HG02678 (cell line): Measurements from ENCODE around the gene GPR15LG.

Experiments used
- ATAC-seq: cut with Tn5 transposase; IDR thresholded peaks from one replicate; pipeline ENCODE4 v1.9.1; 2021; ENCODE audit warnings: mild to moderate bottlenecking, moderate library complexity; ENCODE audit not compliant: unreplicated experiment

Gene GPR15LG

DNA sequence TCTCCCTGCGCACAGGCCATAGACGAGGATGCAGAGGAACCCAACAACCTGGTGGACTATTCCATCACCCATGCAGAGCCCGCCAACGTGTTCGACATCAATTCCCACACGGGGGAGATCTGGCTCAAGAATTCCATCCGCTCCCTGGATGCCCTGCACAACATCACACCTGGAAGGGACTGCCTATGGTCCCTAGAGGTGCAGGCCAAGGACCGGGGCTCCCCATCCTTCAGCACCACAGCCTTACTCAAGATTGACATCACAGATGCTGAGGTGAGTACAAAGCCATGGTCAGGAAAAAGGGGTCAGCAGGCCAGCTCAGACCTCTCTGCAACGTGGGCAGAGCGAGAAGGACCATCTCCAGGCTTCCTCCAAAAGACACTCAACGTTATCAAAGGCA, 39.5 kb downstream of the GPR15LG start:
- no peak for ATAC-seq

GRCh38 chr10:84214046-84214572, 40.5 kb downstream of the GPR15LG start:
- ATAC-seq: no peak

GRCh38 chr10:84214612-84215235, 41.1 kb downstream of the GPR15LG start:
- peak; percentile 83 for ATAC-seq

DNA sequence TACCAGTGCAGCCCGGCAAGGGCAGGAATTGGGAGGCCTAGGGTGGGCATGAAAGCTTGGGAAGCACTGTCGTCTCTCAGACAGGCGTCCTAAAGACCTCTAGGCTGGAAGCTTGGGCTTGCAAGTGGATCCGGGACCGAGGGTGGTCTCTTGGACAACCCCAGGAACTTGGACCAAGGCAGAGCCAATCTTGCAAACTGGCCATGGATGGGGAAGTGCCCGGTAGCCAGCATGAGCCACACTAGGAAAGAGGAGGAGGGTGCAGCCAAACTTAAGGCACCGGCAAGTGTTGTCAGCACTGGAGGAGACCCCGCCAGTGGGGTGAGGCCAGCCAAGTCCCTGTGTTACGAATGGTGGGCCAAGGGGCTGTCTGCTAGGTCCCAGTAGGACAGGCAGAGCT, 43.2 kb downstream of the GPR15LG start:
- ATAC-seq: no peak

DNA sequence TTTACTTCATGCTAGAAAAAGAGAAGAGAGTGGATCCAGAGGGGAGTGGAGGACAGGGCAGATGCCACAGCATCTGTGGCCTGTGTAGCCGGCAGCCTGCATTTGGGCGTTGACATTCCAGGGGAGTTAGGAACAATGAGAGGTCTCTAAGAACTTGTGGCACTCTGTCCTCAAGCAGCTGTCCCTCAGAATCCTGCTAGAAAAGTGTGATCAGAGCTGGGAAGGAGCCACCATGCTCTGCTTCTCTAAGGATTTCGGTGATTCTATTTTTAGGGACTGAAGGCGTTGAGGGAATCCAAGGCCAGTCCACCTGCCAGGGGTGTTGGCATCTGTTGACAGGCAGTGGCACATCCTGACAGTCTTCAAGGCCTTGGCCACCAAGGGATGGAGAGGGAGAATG, 44.1 kb downstream of the GPR15LG start:
- no peak for ATAC-seq

GRCh38 chr10:84221916-84222315, 48.3 kb downstream of the GPR15LG start:
- ATAC-seq: no peak

- ATAC-seq: no peak
These were observed 50.9 kb downstream of the GPR15LG start for GRCh38 chr10:84224411-84225028.

- ATAC-seq: no peak
These were observed 52.0 kb downstream of the GPR15LG start, which contains the start of gene LRIT2 for GRCh38 chr10:84225427-84226173. TSS of gene LRIT2 (minus strand) at chr10:84225544. CDS start at chr10:84225520, 24 bp downstream.

- ATAC-seq: no peak
These were observed 53.0 kb downstream of the GPR15LG start for GRCh38 chr10:84226616-84227015.

DNA sequence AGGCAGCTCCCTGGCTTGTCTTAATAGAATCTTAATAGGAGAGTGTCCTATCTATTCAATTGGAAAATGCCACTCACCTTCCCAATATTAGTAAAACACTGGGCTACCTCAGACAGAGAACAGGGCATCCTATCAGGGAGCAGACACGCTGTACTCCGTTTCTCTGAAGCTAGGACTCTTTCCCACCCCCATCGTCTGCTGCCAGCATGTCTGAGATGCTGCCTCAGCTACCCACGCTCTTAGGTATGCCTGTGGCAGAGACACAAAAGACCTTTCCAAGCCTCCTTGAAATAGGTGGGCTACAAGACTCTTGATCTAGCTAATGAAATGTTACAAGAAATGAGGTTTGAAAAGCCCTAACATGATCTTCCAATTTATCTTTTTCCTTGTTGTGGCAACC, 54.2 kb downstream of the GPR15LG start:
- ATAC-seq: no peak

- no peak for ATAC-seq
These were observed 56.8 kb downstream of the GPR15LG start for GRCh38 chr10:84230359-84230758.

DNA sequence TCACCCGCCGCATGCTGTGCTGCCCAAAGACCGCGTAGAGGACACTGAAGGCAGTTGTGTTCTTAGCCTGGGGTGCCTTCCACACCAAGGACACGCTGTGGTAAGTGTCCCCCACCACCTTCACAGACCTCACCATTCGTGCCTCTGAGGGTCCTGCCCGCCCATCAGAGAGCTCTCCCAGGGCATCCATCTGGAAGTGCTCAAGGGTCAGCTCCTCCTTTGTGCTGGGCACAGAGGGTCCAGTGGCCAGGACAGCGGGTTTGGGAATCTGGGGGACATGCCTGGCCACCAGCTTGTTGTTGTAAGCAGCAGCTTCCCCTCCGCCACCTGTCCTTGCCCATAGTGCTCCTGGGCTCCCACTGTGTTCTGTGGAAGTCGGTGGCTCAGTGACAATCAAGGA, 58.8 kb downstream of the GPR15LG start:
- ATAC-seq: no peak

DNA sequence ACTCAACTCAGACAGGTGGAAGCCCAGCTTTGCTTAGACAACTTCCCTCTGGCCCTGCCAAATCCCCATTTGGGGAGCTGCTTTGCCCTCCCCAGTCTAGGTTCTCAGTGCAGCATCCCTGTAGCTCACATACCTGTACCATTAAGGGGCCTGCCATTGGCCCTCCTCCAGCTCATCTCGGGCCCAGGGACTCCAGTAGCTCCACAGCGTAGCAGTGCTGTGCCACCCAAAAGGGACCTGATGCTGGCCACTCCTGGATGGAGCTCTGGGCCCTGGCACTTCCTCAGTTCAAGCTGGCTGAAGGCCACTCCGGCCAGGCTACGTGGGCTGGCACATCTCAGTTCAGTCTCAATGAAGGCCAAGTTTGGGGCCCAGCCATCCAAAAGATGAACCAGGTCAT, 60.3 kb downstream of the GPR15LG start:
- no peak for ATAC-seq

DNA sequence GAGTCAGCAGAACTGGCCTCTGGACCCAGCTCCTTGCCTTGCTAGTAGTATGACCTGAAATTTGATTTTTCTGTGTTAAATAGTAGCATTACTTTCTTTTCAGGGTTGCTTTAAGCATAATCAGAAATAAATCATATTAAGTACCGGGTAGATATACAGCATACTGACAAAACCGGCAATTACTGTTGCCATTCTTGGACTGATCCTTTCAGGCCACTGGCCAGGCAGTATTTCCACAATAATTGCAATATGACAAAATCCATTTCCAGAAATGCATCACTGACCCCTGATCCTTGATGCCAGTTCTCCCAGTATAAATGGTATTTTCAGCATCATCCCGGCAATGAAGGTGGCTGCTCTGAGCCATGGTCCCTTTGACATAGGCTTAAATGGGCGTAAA, 60.9 kb downstream of the GPR15LG start:
- ATAC-seq: no peak
